H1 (cell line): ENCODE measurements around the gene LPCAT1. TPM values are rescaled to one million over a fixed set of nuclear protein-coding genes. Genes with fewer than 3 reads are reported as not detected.

ENCODE experiments used
- RXRA ChIP-seq: IDR thresholded peaks from 2 replicates; pipeline ENCODE4 v1.6.1; 2011; ENCODE audit warnings: low read depth, mild to moderate bottlenecking, low read length, moderate library complexity; ENCODE audit not compliant: insufficient read depth
- polyA plus RNA-seq, 7 experiments: library from polyadenylated mRNA; depleted of rRNA in 3 of 7; stranded (reverse) in 5 of 7; unstranded in 2 of 7; fragments of >200 nt in 5 of 7; fragments of 200-250 nt in 2 of 7; gene quantifications; 1 replicate in 5 of 7; 2 replicates in 1 of 7; 4 replicates in 1 of 7; pipeline versions ENCODE4 v1.2.1 to v1.2.3, GENCODE V29; 2011 to 2013; ENCODE audit warnings: missing spikeins in 2 of 7, mixed read lengths in 2 of 7
- total RNA-seq: library from RNA; stranded (reverse); fragmentation: NEBNext Ultra II Directional; extraction: Animal tissue kit (Norgen Biotek cat#: 25700); gene quantifications from 2 replicates; pipeline ENCODE4 v1.2.1, GENCODE V29; 2021
- TF ChIP-seq, protein P1 (sequence below): IDR thresholded peaks from 2 replicates; pipeline ENCODE4 v1.6.1; 2011; ENCODE audit warnings: low read length, improper control_type of control experiment

The LPCAT1 gene
- total and polyA plus RNA-seq, 2 of the 8 experiments (the other 6 are each of a cell fraction or from before 2014, with no cell fraction given): 107 to 260 TPM

DNA sequence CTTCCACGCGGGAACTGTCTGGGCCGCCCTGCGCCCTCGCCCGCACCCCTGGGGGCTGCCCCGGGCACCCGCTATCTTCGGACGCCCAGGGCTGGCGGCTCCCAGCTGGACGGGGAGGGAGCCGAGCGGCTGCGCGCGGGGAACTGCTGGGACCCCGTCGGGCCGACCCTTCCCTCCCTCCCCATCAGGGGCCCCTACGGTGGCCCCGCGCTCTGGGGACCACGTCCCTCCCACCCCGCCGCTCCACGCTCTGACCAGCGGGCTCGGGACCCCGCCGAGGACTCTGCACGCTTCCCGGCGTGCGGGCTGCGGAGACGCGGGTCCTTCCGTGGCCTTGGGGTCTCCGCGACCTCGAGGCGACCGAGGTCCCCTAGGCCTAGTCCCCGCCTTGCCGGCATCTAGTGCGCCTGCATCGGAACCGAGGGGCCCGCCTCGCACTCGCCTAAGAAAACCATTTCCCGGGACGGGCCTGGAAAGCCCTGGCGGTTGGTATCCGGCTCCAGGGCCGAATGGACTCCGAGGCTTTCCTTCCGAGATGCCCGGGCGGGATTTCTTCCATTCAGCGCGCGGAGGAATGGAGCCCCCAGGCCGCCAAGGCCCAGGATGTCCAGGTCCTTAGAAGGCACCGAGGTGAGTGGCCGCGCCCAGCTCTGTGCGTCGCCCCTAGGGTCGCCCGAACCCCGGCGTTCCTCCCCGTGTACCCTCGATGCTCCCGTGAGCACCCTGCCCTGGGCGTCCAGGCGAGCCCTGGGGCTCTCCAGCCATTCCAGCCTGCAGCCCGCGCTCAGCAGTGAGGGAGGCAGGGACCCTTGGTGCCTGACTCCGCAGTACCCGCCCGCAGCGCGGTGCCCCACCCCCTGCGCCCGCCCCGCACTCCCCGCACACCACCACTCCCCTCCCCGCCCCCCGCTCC, 77.8 kb downstream of the LPCAT1 start (continued):
- TF ChIP-seq, protein P1, sequence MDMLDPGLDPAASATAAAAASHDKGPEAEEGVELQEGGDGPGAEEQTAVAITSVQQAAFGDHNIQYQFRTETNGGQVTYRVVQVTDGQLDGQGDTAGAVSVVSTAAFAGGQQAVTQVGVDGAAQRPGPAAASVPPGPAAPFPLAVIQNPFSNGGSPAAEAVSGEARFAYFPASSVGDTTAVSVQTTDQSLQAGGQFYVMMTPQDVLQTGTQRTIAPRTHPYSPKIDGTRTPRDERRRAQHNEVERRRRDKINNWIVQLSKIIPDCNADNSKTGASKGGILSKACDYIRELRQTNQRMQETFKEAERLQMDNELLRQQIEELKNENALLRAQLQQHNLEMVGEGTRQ: no peak
- TF ChIP-seq RXRA: no peak
